Measurements from ENCODE around the gene BSN. TPM values are rescaled to one million over a fixed set of nuclear protein-coding genes. Genes with fewer than 3 reads are reported as not detected.

The BSN gene
- total and polyA plus RNA-seq, 12 donors, result 0.06 to 1.4 (median 0.62) TPM

Other genes with a start within 250 kb of the BSN start
- 10 to 100 TPM; 35.4 to 48.3 (median 43.5) TPM for gene USP4, start 214.4 kb upstream of the BSN start, total RNA-seq
- gene USP4, start 214.4 kb upstream of the BSN start, polyA plus RNA-seq, result 10 to 100 TPM; 19.9 to 52.4 TPM
- gene GPX1, start 196.1 kb upstream of the BSN start, total RNA-seq, result 100 to 1,000 TPM in 5 of 10 donors, 10 to 100 TPM in 5; 85.2 to 223 (median 102) TPM
- gene GPX1, start 196.1 kb upstream of the BSN start, polyA plus RNA-seq, result 100 to 1,000 TPM; 203 to 267 TPM
- 100 to 1,000 TPM; 226 to 335 (median 250) TPM for gene RHOA, start 142.5 kb upstream of the BSN start, total RNA-seq
- gene RHOA, start 142.5 kb upstream of the BSN start, polyA plus RNA-seq, result 100 to 1,000 TPM; 139 to 291 TPM
- 10 to 100 TPM; 13.9 to 22.6 (median 17.6) TPM for gene TCTA, start 142.1 kb upstream of the BSN start, total RNA-seq
- 10 to 100 TPM; 16.5 to 19.0 TPM for gene TCTA, start 142.1 kb upstream of the BSN start, polyA plus RNA-seq
- 10 to 100 TPM; 21.3 to 40.9 (median 34.3) TPM for gene AMT, start 132.0 kb upstream of the BSN start, total RNA-seq
- gene AMT, start 132.0 kb upstream of the BSN start, polyA plus RNA-seq, result 10 to 100 TPM in 1 of 2 donors, 1 to 10 TPM in 1; 3.2 to 22.6 TPM
- gene NICN1, start 125.2 kb upstream of the BSN start, total RNA-seq, result 10 to 100 TPM; 13.9 to 22.5 (median 18.3) TPM
- gene NICN1, start 125.2 kb upstream of the BSN start, polyA plus RNA-seq, result 1 to 10 TPM; 7.7 to 8.3 TPM
- 100 to 1,000 TPM; 118 to 173 (median 139) TPM for gene DAG1, start 84.2 kb upstream of the BSN start, total RNA-seq
- gene DAG1, start 84.2 kb upstream of the BSN start, polyA plus RNA-seq, result 10 to 100 TPM; 37.7 to 50.9 TPM
- gene APEH, start 119.9 kb downstream of the BSN start, total RNA-seq, result 100 to 1,000 TPM; 101 to 140 (median 110) TPM
- gene APEH, start 119.9 kb downstream of the BSN start, polyA plus RNA-seq, result 10 to 100 TPM; 18.2 to 65.7 TPM
- gene MST1, start 135.0 kb downstream of the BSN start, total RNA-seq, result 1 to 10 TPM; 2.3 to 5.1 (median 3.8) TPM
- gene MST1, start 135.0 kb downstream of the BSN start, polyA plus RNA-seq, result 10 to 100 TPM in 1 of 2 donors, 1 to 10 TPM in 1; 3.3 to 16.0 TPM
- 10 to 100 TPM; 41.5 to 61.8 (median 51.4) TPM for gene RNF123, start 135.1 kb downstream of the BSN start, total RNA-seq
- 10 to 100 TPM; 23.6 to 30.8 TPM for gene RNF123, start 135.1 kb downstream of the BSN start, polyA plus RNA-seq
- gene AMIGO3, start 165.2 kb downstream of the BSN start, total RNA-seq, result under 1 TPM in 2 of 10 donors, not detected in 8; 0.09 to 0.15 TPM
- gene AMIGO3, start 165.2 kb downstream of the BSN start, polyA plus RNA-seq, result 1 to 10 TPM; 1.8 to 2.1 TPM
- 10 to 100 TPM in 8 of 10 donors, 1 to 10 TPM in 2; 9.6 to 30.4 (median 12.9) TPM for gene GMPPB, start 169.5 kb downstream of the BSN start, total RNA-seq
- gene GMPPB, start 169.5 kb downstream of the BSN start, polyA plus RNA-seq, result 10 to 100 TPM in 1 of 2 donors, 1 to 10 TPM in 1; 8.7 to 48.8 TPM
- 10 to 100 TPM; 13.7 to 24.4 (median 16.6) TPM for gene IP6K1, start 232.1 kb downstream of the BSN start, total RNA-seq
- gene IP6K1, start 232.1 kb downstream of the BSN start, polyA plus RNA-seq, result 10 to 100 TPM in 1 of 2 donors, 1 to 10 TPM in 1; 9.0 to 12.3 TPM
- gene CDHR4, start 245.4 kb downstream of the BSN start, total RNA-seq, result not detected
- under 1 TPM; 0.01 to 0.80 TPM for gene CDHR4, start 245.4 kb downstream of the BSN start, polyA plus RNA-seq
- 1 to 10 TPM; 1.8 to 5.7 (median 2.5) TPM for gene INKA1, start 248.8 kb downstream of the BSN start, total RNA-seq
- 1 to 10 TPM; 4.2 to 8.6 TPM for gene INKA1, start 248.8 kb downstream of the BSN start, polyA plus RNA-seq

All from heart right ventricle (tissue), 12 donors.